BE2C (cell line): ENCODE data around the gene SUSD6.

Experiments
- DNase-seq: peaks from one replicate; pipeline ENCODE4 v3.0.0-alpha.2; 2020
- H3K27me3 ChIP-seq: fragments of 250-450 bp; sonication (Bioruptor Pico); 2 replicates; pipeline ENCODE4 v1.5.1; 2020; ENCODE audit warnings: mild to moderate bottlenecking
- H3K36me3 ChIP-seq: fragments of 250-450 bp; sonication (Bioruptor Pico); 2 replicates; pipeline ENCODE4 v1.5.1; 2020; ENCODE audit warnings: mild to moderate bottlenecking
- H3K4me1 ChIP-seq: fragments of 250-450 bp; sonication (Bioruptor Pico); 2 replicates; pipeline ENCODE4 v1.5.1; 2020
- H3K4me3 ChIP-seq: 2 replicates; pipeline ENCODE4 v1.5.1; 2011; ENCODE audit warnings: low read depth, low read length
- H3K9me3 ChIP-seq: fragments of 250-450 bp; sonication (Bioruptor Pico); 2 replicates; pipeline ENCODE4 v1.5.1; 2020
- CTCF ChIP-seq: IDR thresholded peaks from 2 replicates; pipeline ENCODE4 v1.5.1; 2012; ENCODE audit warnings: mild to moderate bottlenecking, low read depth, low read length

The SUSD6 gene

GRCh38 chr14:69760810-69761209 is 149.4 kb downstream of the SUSD6 start:
- Histone ChIP-seq H3K4me1 (no peaks in the 10 kb centered on the region), H3K9me3 (no peaks in the 10 kb centered on the region), H3K27me3 (no peaks in the 10 kb centered on the region), H3K4me3 (no peak overlapping the region), H3K36me3 (no peaks in the 10 kb centered on the region)
- no peak for DNase-seq
- TF ChIP-seq CTCF: no peak

GRCh38 chr14:69763761-69764510 is 152.5 kb downstream of the SUSD6 start:
- no peak for DNase-seq
- TF ChIP-seq CTCF: no peak
- Histone ChIP-seq H3K4me3 (no peak overlapping the region), H3K9me3 (no peaks in the 10 kb centered on the region), H3K27me3 (no peaks in the 10 kb centered on the region), H3K36me3 (peaks cover 16% of the 10 kb centered on the region), H3K4me1 (no peaks in the 10 kb centered on the region)
